ENCODE data around the gene HIVEP3.

The HIVEP3 gene

GRCh38 chr1:41538741-41539417 is 379.8 kb downstream of the HIVEP3 start:
- no peak for DNase-seq

GRCh38 chr1:41537788-41538351 is 380.9 kb downstream of the HIVEP3 start:
- DNase-seq: no peak

- DNase-seq: no peak
These were observed 381.5 kb downstream of the HIVEP3 start for GRCh38 chr1:41537251-41537650.

DNA sequence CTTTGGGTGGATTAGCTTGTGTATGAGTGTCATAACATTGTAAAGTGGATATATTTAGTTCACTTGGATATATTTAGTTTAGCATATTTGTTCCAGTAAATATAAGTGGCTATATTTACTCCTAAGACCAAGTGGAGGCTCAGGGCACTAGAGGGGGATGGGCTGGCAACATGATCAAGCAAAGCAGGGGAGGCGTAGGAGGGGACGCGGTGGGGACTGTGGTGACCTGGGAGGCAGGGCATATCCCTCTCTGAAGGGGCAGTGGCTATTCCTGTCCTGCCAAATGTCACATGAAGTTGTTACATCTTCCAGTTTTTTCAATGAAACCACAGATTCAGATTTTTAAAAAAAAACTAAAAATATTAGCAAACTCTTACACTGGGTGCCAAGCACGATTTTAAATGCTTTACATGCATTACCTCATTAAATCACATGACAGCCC is 382.3 kb downstream of the HIVEP3 start:
- no peak for DNase-seq

DNA sequence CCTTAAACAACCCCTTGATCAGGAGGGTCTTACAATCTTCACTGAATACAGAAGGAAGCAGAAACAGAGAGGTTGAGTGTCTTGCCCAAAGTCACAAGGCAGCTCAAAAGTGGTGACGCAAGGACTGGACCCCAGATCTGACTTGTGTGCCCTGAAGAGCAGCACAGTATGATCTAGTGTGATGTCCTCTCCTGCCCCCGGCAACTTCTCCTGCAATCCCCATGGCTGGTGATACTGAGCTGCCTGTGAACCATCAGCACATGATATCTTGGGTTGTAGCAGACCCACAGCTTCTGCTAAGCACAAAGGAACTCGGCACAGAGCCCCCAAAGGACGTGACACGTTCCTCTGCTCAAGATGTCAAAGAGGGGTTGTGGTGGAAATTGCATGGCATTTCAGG is 383.0 kb downstream of the HIVEP3 start:
- DNase-seq: no peak

DNA sequence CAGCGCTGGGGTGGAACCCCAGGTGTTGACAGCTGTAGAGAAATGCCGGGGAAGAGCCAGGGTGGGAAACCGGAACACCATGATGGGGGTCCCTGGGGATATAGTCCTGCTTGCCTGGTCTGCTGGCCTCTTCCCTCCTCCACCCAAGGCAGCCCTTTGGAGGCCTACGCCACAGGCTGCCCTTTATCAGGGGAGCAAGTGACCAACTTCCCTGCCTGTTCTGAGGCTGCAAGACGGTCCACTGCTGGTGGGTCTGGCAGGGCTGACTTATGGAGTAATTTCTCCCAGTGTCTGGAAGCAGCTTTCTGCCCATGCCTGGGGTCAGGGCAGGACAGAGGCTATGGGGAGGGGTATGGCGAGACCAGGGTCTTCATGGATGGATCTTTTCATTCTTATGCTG is 383.4 kb downstream of the HIVEP3 start:
- no peak for DNase-seq

- no peak for DNase-seq
These were observed 384.3 kb downstream of the HIVEP3 start for GRCh38 chr1:41534181-41535076.

DNA sequence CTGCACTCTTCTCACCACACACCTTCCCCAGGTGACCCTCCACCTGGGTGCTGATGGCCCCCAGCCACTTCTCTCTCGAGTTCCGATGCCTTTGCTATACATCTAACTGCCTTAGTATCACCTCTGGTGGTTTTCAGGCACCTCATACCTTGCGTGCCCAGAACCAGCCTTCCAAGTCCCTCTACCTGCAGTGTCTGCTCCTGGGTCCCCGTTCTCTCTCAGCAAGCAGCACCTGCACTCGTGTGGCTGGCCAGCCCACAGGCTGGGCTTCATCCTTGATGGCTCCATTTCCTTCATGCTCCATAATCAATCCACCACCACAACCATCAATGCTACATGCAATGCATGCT is 385.0 kb downstream of the HIVEP3 start:
- DNase-seq: no peak

DNA sequence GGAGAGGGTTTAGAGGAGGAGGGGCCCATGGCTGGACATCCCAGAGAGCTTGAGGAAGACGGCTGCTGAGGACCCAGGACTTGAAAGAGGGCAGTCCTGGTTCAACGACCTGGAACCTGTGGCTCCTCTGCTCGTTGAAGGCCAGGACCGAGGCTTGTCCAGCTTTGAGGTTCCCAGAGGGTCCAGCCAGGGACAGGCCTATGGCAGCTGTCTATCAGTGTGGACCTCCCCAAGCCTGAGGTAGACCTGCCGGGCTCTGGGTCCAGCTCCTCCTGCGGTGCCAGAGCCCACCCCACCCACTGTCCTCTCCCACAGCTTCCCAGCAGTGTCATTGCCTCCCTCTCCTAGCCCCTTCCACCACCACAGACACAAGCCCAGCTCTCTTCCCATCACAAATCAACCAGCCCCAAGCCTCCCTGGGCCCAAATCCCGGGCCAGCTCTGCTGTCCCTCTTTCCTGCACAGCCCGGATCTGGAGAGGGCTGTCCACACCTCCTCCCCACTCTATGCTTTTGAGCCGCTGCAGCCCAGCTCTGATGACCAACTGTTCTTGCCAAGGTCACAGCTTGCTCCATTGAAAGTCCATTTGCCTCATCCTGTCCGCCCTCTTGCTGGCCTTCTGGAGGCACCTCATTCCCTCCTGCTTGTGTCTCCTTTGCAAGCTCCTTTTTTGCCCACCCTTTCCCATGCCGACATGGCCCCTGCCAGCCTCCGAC is 385.5 kb downstream of the HIVEP3 start:
- DNase-seq: no peak

DNA sequence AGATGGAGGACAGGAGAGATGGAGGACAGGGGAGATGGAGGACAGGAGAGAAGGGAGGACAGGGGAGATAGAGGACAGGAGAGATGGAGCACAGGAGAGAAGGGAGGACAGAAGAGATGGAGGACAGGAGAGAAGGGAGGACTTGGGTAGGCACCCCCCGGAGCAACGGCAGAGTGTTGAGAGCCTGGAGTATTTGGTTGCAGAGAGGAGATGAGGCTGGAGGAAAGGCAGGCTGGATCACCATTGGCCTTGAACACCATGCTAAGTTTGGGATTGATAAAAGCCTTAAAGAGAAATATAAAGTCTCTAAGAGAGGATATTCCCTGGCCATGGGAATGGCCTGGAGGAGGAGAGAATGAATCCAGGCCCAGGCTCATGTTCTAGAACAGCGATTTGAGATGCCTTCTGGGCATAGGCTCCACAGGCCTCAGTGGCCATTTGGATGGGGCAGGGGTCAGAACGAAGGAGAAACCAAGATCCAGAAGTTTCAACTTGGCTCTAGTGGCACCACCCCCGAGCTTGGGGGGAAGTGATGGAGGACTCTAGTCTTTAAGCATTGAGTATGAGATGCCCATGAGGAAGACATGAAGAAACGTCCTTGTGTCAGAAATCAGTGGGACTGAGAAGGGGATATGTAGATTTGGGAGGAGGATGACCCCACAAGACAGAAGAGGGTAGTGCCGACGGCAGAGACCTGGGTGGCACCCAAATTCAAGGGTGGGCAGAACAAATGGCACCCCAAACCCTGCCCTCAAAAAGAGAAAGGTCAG is 386.3 kb downstream of the HIVEP3 start:
- no peak for DNase-seq

- no peak for DNase-seq
These were observed 388.3 kb downstream of the HIVEP3 start for GRCh38 chr1:41530411-41530810.

GRCh38 chr1:41529621-41530395 is 388.9 kb downstream of the HIVEP3 start:
- no peak for DNase-seq

- DNase-seq: no peak
These were observed 389.8 kb downstream of the HIVEP3 start for GRCh38 chr1:41528726-41529605.

- no peak for DNase-seq
These were observed 390.6 kb downstream of the HIVEP3 start for GRCh38 chr1:41528106-41528505.

GRCh38 chr1:41526956-41527561 is 391.7 kb downstream of the HIVEP3 start:
- DNase-seq: no peak

DNA sequence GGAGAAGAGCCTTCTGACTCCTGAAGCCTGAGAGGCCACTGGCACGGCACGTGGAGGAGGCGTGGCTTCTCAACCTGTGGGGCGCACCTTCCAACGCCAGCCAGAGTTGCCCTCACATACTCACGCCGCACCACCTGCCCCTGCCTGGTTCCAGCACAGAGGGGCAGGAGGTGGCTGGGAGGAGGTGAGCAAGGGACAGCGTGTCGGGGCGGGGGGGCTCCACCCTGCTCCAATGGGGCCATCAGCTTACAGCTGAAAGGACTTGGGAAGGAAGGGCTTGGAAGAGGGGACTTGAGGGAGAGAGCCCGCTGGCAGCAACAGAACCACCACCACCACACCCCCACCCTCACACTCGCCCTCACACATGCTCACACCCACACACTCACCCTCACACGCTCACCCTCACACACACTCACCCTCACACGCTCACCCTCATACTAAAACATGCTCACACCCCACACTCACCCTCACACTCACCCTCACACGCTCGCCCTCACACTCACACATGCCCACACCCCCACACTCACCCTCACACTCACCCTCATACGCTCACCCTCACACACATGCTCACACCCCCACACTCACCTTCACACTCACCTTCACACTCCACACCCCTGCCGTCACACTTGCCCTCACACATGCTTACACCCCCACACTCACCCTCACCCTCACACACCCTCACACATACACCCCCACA is 392.7 kb downstream of the HIVEP3 start:
- no peak for DNase-seq

DNA sequence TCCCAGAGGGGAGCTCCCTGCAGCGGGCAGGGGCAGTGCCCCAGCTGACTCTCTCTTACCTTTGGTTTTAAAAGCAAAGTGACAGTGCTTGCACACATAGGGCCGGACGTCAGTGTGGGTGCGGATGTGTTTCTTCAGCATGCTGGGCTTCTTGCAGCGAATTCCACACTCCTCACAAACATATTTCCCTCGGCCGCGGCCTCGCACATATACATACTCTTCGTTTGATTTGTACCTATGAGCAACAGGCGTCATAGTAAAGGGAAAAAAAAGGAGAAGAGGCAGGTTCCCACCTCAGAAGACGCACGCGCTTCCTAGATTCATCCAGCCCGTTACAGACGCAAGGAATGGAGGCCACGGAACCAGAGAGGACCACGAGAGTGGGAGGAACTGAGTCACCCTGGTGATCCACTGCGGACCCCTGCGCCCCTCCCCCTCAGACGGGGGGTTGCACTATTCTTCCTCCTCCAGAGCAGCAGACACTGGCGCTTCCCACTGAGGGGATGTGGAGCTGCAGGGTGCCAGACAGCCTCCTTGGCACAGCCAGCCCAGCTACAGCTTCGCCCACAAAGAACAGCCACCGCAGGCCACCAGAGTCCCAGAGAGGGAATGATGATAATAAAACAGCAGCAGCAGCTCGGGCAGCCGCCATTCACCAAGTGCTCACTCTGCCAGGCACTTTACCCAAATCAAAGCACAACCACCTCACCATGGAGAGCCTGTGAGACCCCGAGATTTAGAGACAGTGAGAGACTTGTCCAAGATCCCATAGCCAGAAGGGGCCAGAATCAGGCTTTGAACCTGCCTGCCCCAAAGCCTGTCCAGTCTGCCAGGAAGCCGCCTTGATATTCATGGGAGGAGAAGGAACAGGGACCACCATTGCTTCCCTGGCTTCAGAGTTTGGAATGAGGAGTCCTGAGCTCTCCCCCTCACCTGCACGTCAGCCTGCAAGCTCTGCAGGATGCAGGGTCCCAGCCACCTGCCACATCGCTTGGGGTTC is 393.7 kb downstream of the HIVEP3 start:
- no peak for DNase-seq

DNA sequence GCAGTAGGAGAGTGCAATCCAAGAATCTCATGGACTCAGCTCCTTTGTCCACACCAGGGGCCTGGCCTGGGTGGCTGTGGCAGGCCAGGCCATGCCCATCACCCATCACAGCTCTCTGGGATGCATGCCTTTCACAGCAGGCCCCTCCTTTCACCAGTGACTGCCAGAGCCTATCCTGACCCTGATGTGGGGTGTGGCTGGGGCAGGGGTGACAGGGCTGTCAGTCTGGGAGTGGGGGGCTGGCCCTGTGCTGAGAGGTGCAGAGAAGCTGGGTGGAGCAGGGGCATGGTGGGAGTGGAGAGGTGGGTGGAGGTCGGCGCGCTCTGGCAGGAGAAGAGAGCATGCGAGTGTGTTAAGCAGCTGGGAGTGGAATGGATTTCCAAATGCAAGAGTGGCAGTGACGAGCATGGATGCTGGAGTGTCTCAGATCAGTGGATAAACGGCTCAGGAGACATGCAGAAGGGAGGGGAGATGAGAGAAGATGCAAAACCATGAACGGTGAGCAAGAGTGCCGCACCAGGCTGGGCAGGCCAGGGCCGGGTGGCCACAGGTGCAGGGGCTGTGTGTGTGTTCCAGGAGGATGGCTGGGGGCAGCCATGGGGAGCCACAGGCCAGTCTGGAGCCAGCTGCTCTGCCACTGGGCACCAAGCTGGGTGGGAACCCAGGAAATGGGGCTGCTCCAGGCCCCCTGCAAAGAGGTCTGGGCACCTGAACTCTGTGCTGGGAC is 394.6 kb downstream of the HIVEP3 start:
- DNase-seq: no peak
